HG03520 (cell line): ENCODE results near the gene CPA2.

ENCODE experiments used
- ATAC-seq: cut with Tn5 transposase; IDR thresholded peaks from one replicate; pipeline ENCODE4 v1.9.1; 2021; ENCODE audit warnings: mild to moderate bottlenecking, moderate library complexity; ENCODE audit not compliant: unreplicated experiment

The CPA2 gene

DNA sequence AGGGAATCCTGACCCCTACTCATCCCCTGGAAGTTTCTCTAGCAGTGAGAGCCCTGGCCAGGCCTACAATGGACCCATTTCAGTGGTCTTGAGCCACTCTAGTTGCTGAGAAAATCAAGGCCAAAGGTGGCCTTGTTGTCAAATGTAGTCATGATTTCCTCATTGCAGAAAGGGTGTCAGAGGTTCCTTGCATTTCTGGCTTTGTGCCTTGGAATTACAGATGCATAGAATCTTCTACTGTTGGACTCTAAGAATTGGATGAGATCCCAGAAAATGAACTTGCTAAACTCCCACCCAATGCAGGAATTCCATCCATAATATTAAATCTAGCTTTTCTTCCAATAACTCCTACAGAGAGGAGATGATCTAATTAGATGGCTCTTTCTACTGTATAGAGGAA lies 12.2 kb downstream of the CPA2 start:
- no peak for ATAC-seq

DNA sequence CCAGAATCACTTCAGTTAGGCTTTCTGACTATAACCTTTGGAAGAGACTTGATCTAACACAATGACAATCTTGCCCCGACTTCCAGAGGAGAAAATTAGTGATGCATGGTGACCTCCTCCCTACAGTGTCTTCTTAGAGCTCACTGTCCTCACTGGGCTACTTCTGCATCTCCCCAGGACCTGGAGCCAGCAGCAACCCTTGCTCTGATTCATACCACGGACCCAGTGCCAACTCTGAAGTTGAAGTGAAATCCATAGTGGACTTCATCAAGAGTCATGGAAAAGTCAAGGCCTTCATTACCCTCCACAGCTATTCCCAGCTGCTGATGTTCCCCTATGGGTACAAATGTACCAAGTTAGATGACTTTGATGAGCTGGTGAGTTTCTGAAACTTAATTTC lies 12.6 kb downstream of the CPA2 start:
- no peak for ATAC-seq

DNA sequence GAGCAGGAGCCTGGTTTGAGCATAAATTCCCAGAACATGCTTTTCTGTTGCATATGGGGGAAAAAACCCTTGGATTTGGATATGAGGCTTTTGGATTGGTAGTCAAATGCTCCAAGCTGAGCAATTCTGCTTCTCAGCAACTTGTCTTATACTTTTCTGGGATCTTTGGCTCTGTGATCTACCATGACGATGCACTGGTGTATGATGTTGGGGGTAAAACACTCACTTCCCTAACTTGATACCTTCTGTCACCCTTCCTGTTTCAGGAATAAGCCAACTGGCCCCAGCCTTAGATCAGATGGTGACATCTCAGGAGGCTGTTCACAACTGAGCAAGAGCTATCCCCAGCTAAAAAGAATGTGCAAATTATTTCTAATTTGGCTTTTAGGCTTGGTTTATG lies 13.2 kb downstream of the CPA2 start:
- ATAC-seq: no peak

DNA sequence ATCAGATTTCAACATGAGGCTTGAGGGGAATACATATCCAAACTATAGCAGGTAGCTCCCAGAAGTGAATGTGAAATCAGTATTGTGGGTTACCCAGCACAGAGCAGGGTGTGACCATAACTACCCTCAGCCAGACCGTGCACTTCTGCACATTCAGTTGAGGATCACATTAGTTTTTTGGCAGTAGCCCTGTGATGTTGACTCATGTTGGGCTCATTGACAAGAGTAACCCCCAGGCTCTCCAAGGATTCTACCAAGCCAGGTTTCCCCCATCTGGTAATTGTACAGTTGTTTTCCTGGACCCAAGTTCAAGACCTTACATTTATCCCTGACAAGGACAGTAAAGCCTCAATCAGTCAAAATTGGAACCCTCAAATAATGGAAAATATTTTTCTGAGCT lies 14.6 kb downstream of the CPA2 start:
- no peak for ATAC-seq

DNA sequence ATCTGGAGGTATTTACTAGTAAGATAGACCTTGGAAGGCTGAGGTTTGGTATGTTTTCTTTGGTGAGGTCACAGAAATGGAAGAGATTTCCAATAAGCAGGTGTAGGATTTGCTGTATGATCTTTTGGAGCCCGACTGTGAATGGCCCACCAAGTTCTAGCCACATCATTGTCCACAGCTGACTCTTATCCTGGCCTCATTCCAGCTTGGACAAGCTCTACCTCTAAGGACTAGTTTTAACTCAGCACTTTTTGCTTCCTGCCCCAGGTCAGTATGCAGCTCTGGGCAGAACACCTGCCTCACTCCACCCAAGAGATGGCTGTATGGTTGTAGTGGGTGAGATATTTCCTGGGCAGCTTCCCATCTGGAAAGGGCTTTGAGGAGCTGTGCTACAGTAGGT lies 20.2 kb downstream of the CPA2 start:
- no peak for ATAC-seq

DNA sequence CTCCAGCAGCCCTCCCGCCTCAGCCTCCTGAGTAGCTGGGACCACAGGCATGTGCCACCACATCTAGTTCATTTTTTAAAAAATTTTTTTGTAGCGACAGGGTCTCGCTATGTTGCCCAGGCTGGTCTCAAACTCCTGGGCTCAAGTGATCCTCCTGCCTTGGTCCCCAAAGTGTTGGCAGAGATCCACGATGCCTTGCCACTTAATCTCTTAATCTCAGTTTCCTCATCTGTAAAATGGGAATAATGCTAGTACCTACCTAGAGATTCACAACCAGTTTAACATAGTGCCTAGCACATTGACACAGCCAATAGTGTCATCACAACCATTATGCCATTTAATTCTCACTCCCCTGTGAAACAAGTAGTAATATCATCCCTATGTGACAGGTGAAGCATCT lies 21.5 kb downstream of the CPA2 start:
- no peak for ATAC-seq

DNA sequence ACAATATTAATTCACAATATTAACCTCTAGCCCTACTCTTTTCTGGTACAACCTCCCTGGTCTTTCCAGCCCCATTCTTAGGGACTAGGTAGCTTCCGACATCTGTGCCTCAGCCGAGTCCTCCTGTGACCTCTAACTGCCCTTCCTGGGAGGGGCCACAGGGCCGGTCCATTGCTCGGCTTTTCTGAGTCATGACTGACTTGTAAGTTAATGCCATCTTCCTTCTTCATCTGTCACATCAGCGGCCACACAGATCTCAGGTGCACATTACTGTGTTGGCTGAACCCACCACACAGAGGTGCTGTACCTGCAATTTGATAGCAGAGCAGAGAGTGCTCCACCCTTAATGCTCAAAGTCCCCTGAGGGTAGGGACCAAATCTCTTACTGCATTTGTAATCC lies 22.2 kb downstream of the CPA2 start:
- no peak for ATAC-seq

DNA sequence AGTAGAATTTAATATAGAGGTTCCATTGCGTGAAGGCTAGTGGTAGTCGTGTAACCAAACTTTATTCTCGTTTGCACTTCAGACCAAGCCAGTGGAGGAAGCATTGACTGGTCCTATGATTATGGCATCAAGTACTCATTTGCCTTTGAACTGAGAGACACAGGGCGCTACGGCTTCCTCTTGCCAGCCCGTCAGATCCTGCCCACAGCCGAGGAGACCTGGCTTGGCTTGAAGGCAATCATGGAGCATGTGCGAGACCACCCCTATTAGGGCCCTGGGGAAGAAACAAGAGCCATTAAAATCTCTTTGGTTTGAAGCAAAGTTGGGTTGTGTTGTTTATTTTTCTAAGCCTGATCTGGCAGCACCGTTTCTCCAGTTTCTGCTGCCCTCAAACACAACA lies 22.8 kb downstream of the CPA2 start:
- ATAC-seq: no peak

DNA sequence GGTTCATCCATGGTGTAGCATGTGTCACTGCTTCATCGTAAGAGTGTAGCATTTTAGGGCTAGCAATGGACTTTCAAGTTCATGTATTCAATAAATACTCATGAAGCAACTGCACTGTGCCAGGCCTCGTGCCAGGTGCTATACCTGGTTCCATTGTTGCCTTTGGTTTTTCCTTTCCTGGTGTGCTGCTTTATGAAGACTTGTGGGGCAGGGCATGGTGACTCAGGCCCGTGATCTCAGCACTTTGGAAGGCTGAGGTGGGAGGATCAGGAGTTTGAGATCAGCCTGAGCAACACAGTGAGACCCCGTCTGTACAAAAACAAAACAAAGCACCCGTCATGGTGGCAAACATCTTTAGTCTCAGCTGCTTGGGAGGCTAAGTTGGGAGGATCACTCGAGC lies 24.1 kb downstream of the CPA2 start:
- ATAC-seq: no peak

DNA sequence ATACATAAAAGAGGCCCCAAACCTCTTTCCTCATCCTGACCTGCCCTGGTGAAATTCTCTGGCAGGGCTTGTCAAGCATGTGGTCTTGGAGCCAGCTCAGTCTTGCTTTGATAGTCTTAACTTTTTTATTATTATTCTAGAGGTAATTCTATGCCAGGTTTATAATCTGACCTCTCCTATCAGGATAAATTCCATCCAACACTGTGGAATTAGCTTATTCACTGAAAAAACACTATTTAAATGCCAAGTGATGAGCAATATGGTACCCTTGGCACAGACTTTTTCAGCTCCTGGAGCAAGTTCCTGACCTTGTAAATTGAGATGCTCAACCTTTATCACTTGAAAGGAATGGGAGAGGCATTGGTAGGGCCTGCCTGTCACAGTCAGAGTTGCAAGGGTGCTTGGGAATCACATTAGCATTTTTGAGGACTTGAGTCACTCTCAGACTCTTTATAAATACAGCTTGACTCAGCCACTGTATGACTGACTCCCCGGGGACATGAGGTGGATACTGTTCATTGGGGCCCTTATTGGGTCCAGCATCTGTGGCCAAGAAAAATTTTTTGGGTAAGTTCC lies 26.1 kb downstream of the CPA2 start, which contains the start of gene CPA4:
CPA4 (plus strand) TSS at position 480 of the 576 bp plus-strand sequence; CDS start at position 500, 20 bp downstream.
- ATAC-seq: no peak

DNA sequence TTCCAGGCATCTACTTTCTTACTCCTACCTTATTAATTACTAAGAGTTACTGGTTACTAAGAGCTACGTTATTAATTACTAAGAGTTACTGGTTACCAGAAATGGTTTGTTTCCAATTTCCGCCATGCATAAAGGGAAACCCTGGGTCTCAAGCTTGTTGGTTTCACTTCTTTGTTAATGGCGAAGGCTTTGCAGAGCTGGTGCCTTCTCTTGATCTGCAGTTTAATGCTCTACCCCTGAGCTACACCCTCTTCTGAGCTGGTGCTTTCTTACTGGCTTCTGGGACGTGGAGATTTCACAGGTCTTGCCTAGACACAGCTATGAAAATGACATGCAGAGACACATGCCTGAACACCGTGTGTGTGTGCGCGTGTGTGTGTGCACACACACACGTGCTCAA lies 26.9 kb downstream of the CPA2 start:
- ATAC-seq: peak; percentile 54

DNA sequence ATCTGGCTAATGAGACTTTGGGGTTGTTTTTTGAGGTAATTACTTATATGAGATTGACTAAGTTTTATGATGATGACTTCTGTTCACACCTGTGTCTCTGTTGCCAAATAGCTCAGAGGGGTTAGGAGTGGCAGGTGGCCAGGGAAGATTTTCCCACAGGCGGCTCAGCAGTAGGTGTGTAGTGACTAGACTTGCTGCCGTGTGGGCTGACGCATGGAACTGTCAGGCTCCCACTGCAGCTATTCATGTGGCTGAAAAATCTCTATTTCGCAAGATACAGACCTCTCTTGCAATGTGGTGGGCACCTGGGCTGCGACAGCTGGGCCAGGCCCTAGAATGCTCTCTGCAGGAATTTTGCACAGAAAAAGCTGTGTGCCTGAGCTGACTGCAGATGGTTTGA lies 27.7 kb downstream of the CPA2 start:
- ATAC-seq: no peak

DNA sequence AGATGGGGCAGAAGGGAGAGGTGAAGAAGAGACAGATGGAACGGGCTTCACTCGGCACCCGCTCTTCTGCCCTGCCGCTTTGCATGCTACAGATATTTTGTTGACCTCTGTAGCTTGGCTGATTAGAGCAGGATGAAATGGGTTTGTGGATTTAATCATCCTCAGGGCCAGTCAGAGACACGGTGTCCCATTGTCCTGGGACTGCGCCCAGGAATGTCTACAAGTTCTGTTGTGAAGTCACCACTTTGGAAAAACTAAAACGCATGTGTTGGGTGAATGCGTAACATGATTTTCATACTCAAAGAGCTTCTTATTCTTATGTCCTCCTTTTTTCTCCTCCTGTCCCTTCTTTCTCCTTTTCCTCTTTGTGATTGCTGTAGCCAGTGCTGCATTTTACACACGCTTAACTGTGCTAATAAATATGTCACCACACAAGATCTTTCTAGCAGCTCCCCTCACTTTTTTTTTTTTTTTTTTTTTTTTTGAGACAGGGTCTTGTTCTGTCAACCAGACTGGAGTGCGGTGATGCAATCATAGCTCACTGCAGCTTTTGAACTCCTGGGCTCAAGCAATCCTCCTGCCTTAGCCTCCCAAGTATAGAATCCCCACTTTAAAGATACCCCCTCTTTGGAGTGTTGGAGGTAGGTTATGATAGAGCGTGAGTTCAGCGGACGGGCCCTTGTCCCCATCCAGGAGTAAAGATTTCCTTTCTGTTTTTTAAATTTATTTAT lies 29.7 kb downstream of the CPA2 start:
- no peak for ATAC-seq

DNA sequence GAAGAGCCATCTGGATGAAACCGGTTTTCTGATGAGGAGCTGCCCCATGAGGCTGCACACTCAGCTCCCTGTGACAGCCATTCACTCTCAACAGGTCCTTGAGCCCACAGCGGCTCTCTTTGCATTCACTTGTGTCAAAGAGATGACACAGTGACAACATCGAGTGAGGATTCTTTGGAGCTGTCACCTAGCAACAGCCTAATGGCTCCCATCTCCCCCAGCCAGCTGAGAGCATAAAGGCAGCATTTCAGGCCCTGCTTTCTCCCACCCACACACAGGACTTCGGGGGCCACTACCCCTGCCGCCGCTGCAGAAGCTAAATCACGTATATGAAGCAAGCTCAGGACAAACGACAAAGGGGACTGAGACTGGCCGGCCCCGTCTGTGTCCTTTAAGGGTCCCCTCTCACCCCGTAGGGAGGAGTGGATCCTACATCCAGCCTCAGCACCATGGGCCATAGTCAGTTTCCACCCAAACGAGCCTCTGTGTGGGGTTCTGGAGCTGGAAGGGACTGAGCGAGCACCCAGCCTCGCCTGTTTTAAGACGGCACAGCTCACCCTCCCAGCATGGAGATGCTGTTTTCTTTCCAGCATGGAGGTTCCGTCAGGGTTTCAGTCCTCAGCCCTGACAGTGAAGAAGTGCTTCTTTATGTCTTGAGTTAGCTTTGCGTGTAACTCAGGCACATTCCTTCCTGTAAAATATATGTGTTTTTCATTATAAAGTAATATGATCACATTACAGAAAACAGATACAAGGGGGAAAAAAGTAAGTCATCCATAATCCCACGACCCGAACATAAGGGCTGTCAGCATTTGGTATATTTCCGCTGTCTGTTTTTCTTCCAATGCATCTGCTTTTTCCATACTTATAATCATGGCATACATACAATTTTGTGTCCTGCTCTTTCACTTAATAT lies 31.2 kb downstream of the CPA2 start:
- no peak for ATAC-seq

DNA sequence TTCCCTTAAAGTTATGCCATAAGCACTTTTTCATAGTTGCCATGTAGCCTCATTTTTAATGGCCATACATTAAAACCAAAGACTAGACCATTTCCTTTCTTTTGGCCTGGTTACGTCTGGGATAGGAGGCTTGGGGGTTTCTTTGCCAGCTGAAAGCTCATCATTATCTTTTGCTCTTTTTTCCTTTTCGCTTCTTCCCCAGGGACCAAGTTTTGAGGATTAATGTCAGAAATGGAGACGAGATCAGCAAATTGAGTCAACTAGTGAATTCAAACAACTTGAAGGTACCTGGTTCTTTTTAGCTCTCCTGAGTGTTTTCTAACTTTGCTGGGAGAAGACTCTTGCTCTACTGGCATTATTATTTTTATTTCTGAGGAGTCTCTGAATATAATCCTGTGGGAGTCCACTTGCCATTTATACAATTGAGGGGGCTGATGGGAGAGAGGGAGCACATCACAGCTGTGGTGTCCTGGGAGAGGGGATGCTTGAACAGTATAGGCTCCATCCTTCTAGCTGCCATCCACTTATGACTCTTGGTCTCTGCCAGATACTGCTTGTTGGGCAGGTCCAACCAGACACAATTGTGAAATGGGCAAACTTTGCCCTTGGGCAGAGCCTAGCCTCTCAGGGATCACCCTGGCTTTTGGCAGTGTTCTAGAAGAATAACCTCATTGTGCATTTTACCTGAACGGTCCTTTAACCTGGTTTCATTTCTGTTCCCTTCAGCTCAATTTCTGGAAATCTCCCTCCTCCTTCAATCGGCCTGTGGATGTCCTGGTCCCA lies 32.1 kb downstream of the CPA2 start:
- no peak for ATAC-seq

DNA sequence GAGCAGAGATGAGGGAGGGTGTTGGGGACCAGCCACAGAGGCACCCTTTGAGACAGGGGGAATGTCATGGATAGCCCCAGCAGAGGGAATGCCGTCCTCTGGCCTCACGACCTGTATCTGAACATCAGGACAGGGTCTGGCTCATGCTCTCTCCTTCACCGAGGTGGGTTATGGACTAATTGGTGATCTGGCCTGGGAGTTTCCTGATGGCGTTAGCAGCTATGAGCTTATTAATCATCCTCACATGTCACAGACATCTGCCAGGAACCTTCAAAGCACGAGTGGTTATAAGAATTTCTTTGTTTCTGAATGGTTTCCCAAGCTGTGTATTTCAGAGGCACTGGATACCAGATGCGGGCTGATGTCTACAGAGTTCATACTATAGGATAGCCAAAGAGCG lies 33.2 kb downstream of the CPA2 start:
- ATAC-seq: no peak

DNA sequence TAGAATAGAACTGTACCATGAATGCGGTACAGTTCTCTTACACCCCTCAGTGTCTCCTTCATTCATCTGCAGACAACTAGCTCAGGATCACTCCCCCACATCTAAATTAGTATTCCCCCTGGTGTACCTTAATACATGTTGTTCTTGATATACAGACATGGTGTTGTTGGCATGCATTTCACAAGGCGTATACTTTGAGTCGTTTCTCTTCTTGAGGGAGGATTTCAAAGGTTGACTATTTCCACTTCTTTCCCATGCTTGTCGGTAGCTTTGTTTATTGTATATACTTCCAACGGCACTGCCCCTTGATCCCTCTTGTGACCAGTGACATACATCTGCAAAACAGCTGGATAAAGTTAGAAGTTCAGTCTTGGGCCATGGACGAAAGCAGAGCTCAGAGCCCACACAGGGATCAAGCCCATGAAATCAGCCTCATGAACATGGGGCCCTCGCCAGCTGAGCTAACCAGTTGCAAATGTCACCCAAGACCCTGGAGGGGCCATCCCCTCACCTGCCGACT lies 34.9 kb downstream of the CPA2 start:
- no peak for ATAC-seq

DNA sequence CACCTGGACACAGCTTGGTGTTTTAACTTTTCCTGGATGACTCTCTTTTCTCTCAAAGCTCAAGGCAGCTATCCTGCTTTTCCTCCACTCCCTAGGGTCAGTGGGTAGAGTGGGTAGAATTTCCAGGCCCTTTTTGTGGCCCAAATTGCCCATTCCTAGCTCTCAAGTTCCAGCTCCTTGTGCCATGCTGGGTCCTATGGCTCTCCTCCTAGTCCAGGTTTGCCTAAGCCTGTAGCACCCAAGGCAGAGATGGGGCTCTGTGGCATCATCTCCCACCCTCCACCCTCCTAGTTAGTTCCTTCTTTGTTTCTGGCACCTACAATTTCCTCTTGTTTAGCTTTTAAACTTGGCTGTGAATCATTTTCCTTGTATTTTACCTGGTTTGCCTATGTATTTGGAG lies 36.0 kb downstream of the CPA2 start:
- no peak for ATAC-seq

DNA sequence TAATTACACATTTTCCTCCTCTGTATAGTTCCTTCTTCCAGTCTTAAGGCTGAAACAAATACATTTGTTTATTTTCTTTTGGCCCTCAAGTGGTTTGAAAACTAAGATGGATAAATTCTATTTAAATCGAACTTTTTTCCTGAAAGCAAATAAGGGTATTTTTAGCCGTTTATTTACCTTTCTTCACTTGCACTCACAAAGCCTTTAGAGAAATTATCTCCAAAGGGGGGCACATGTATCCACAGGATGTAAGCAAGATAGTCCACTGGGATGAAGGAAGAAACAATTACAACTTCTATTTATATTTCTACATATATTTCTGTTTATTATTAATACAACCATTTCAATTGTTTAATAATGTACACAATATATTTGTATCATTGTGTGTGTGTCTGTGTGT lies 36.5 kb downstream of the CPA2 start:
- ATAC-seq: no peak

DNA sequence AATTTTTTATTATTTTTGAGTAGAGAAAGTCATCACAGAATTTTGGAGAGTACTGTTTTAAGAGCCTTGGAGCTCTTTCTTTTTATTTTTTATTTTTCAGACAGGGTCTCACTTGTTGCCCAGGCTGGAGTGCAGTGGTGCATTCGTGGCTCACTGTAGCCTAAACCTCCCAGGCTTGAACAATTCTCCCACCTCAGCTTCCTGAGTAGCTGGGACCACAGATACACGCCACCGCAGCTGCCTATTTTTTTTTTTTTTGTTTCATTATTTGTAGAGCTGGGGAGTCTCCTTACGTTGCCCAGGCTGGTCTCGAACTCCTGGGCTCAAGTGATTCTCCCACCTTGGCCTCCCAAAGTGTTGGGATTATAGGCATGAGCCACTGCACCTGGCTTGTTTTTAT lies 36.9 kb downstream of the CPA2 start:
- ATAC-seq: no peak

DNA sequence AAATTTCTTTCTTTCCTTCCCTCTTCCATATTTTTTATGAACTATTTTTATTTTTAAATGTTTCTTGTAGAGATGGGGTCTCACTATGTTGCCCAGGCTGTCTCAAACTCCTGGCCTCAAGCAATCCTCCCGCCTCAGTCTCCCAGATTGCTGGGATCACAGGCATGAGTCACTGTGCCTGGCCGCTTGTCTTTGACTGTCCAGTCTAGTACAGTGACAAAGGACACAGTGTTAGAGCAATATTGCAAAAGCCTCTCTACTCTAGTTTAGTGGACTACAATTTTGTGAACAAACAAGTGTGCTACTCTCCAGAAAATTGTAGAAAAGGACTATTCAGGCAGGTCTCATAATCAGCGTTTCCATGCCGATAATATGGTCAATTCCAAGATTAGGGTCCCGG lies 37.3 kb downstream of the CPA2 start:
- ATAC-seq: no peak
